Measurements from ENCODE around the gene PDCD7. TPM values are rescaled to one million over a fixed set of nuclear protein-coding genes. Genes with fewer than 3 reads are reported as not detected.
"Not testable (repeated sequence)": the region's sequence is repeated elsewhere in the genome, so short reads cannot be mapped to it uniquely, and the experiment has no call there.

The PDCD7 gene
- 22.3 and 27.1 TPM in 2 replicates for total RNA-seq
- long read RNA-seq = 0 reads

GRCh38 chr15:65133548-65134200, at the start of gene PDCD7:
TSS of gene PDCD7 (minus strand) at chr15:65133808. CDS start at chr15:65133781, 27 bp downstream.
- no peak for TF ChIP-seq CTCF (IDR thresholded peaks at IDR 0.05)
- Mint-ChIP-seq H3K9me3 (ENCODE audit: unreplicated experiment) (no peaks in the 10 kb centered on the region), H3K27ac (ENCODE audit: unreplicated experiment) (peak within 1 kb of the TSS; percentile 92), H3K27me3 (ENCODE audit: unreplicated experiment) (no peaks in the 10 kb centered on the region), H3K36me3 (ENCODE audit: unreplicated experiment) (peaks cover 12% of the 10 kb centered on the region), H3K4me3 (ENCODE audit: unreplicated experiment) (peak within 1 kb of the TSS; percentile 86), H3K4me1 (ENCODE audit: unreplicated experiment) (peaks cover 20% of the 10 kb centered on the region)
- DNase-seq (ENCODE audit: extremely low spot score, unreplicated experiment) = peak; percentile 89

GRCh38 chr15:65182538-65182937, 48.9 kb upstream of the PDCD7 start:
- Mint-ChIP-seq H3K4me3 (ENCODE audit: unreplicated experiment) (peak overlapping the region; percentile 97), H3K27me3 (ENCODE audit: unreplicated experiment) (no peaks in the 10 kb centered on the region), H3K36me3 (ENCODE audit: unreplicated experiment) (peaks cover 8% of the 10 kb centered on the region), H3K9me3 (ENCODE audit: unreplicated experiment) (no peaks in the 10 kb centered on the region), H3K4me1 (ENCODE audit: unreplicated experiment) (peaks cover 31% of the 10 kb centered on the region), H3K27ac (ENCODE audit: unreplicated experiment) (peak overlapping the region; percentile 98)
- TF ChIP-seq CTCF (IDR thresholded peaks at IDR 0.05) = no peak
- DNase-seq (ENCODE audit: extremely low spot score, unreplicated experiment) = no peak

GRCh38 chr15:65181582-65182353, 48.2 kb upstream of the PDCD7 start:
- Mint-ChIP-seq H3K4me3 (ENCODE audit: unreplicated experiment) (peak overlapping the region; percentile 50), H3K36me3 (ENCODE audit: unreplicated experiment) (peaks cover 10% of the 10 kb centered on the region), H3K27ac (ENCODE audit: unreplicated experiment) (peak overlapping the region; percentile 50), H3K4me1 (ENCODE audit: unreplicated experiment) (peaks cover 36% of the 10 kb centered on the region)
- H3K27me3 Mint-ChIP-seq (ENCODE audit: unreplicated experiment); H3K9me3 Mint-ChIP-seq (ENCODE audit: unreplicated experiment); DNase-seq (ENCODE audit: extremely low spot score, unreplicated experiment): not testable (repeated sequence)

- TF ChIP-seq CTCF (IDR thresholded peaks at IDR 0.05) = no peak
- Mint-ChIP-seq H3K9me3 (ENCODE audit: unreplicated experiment) (no peaks in the 10 kb centered on the region), H3K27ac (ENCODE audit: unreplicated experiment) (no peak overlapping the region), H3K4me1 (ENCODE audit: unreplicated experiment) (peaks cover 44% of the 10 kb centered on the region), H3K4me3 (ENCODE audit: unreplicated experiment) (no peak overlapping the region), H3K27me3 (ENCODE audit: unreplicated experiment) (no peaks in the 10 kb centered on the region), H3K36me3 (ENCODE audit: unreplicated experiment) (peaks cover 16% of the 10 kb centered on the region)
- DNase-seq (ENCODE audit: extremely low spot score, unreplicated experiment) = no peak
Observed at GRCh38 chr15:65180167-65180566, 46.6 kb upstream of the PDCD7 start.

GRCh38 chr15:65177901-65178300, 44.3 kb upstream of the PDCD7 start:
- Mint-ChIP-seq H3K27ac (ENCODE audit: unreplicated experiment) (no peak overlapping the region), H3K27me3 (ENCODE audit: unreplicated experiment) (no peaks in the 10 kb centered on the region), H3K36me3 (ENCODE audit: unreplicated experiment) (peaks cover 21% of the 10 kb centered on the region), H3K4me3 (ENCODE audit: unreplicated experiment) (no peak overlapping the region), H3K4me1 (ENCODE audit: unreplicated experiment) (peaks cover 39% of the 10 kb centered on the region), H3K9me3 (ENCODE audit: unreplicated experiment) (no peaks in the 10 kb centered on the region)
- no peak for TF ChIP-seq CTCF (IDR thresholded peaks at IDR 0.05)
- no peak for DNase-seq (ENCODE audit: extremely low spot score, unreplicated experiment)
